Peyer's patch (tissue), 4 donors: Measurements from ENCODE around the gene NDFIP2. TPM values are rescaled to one million over a fixed set of nuclear protein-coding genes. Genes with fewer than 3 reads are reported as not detected.

Experiments
- DNase-seq, 3 donors: peaks; one replicate each; pipeline ENCODE4 v3.0.0-alpha.2; 2017 to 2019
- H3K27ac ChIP-seq, 4 donors: fragments of 200-600 bp; sonication (generic); one replicate each; pipeline ENCODE4 v1.5.1; 2016 to 2019
- H3K27me3 ChIP-seq, 2 donors: fragments of 200-600 bp; sonication (generic); one replicate each; pipeline ENCODE4 v1.5.1; 2019
- H3K36me3 ChIP-seq, 3 donors: fragments of 200-600 bp; sonication (generic); one replicate each; pipeline ENCODE4 v1.5.1; 2016 to 2019
- H3K4me1 ChIP-seq, 4 donors: fragments of 200-600 bp; sonication (generic); one replicate each; pipeline ENCODE4 v1.5.1; 2016 to 2019
- H3K4me3 ChIP-seq, 4 donors: fragments of 200-600 bp; sonication (generic); 1 replicate in 3 of 4; 2 replicates in 1 of 4; pipeline ENCODE4 v1.5.1; 2016 to 2019; ENCODE audit warnings: mild to moderate bottlenecking in 1 of 4
- H3K9me3 ChIP-seq, 4 donors: fragments of 200-600 bp; sonication (generic); one replicate each; pipeline ENCODE4 v1.5.1; 2016 to 2019; ENCODE audit warnings: mild to moderate bottlenecking in 1 of 4
- CTCF ChIP-seq, 6 experiments: fragments of 450-650 bp in 4 of 6; fragments of 200-600 bp in 2 of 6; sonication (generic) in 1 of 6; IDR thresholded peaks; one replicate each; pipeline ENCODE4 v1.5.1; 2017 to 2019; ENCODE audit warnings: antibody characterized with exemption in 6 of 6, mild to moderate bottlenecking in 3 of 6, moderate library complexity in 1 of 6
- POLR2A ChIP-seq, 2 donors: fragments of 450-650 bp; IDR thresholded peaks; one replicate each; pipeline ENCODE4 v1.5.1; 2017; ENCODE audit warnings: antibody characterized with exemption in 2 of 2, mild to moderate bottlenecking in 2 of 2, moderate library complexity in 2 of 2
- total RNA-seq, 4 donors: library from RNA; depleted of rRNA; stranded (reverse); fragments of >200 nt; gene quantifications; one replicate each; pipeline ENCODE4 v1.1.0, GENCODE V29; 2016

The NDFIP2 gene
- total RNA-seq, 4 donors from 2014 or later = 28.1 to 102 (median 59.6) TPM

GRCh38 chr13:79455331-79455730 lies 25.6 kb upstream of the NDFIP2 start:
- no peaks in the 10 kb centered on the region for H3K36me3 ChIP-seq
- no peaks in the 10 kb centered on the region for H3K4me1 ChIP-seq
- H3K9me3 ChIP-seq = no peaks in the 10 kb centered on the region
- no peak overlapping the region for H3K27ac ChIP-seq
- H3K4me3 ChIP-seq = no peak overlapping the region
- no peak for DNase-seq
- TF ChIP-seq CTCF (IDR thresholded peaks at IDR 0.05) = no peak
- TF ChIP-seq POLR2A (IDR thresholded peaks at IDR 0.05) = no peak
- no peaks in the 10 kb centered on the region for H3K27me3 ChIP-seq

- H3K36me3 ChIP-seq = no peaks in the 10 kb centered on the region
- H3K4me3 ChIP-seq = no peak overlapping the region
- no peak overlapping the region for H3K27ac ChIP-seq
- TF ChIP-seq CTCF (IDR thresholded peaks at IDR 0.05) (no peak), POLR2A (IDR thresholded peaks at IDR 0.05) (no peak)
- H3K9me3 ChIP-seq = no peaks in the 10 kb centered on the region
- H3K27me3 ChIP-seq = no peaks in the 10 kb centered on the region
- no peaks in the 10 kb centered on the region for H3K4me1 ChIP-seq
- no peak for DNase-seq
Measured at GRCh38 chr13:79456051-79456450, 24.9 kb upstream of the NDFIP2 start.

- TF ChIP-seq CTCF (IDR thresholded peaks at IDR 0.05) = no peak
- no peak for TF ChIP-seq POLR2A (IDR thresholded peaks at IDR 0.05)
- DNase-seq = no peak
- Histone ChIP-seq H3K27ac (no peak overlapping the region), H3K36me3 (no peaks in the 10 kb centered on the region), H3K9me3 (no peaks in the 10 kb centered on the region), H3K4me1 (no peaks in the 10 kb centered on the region), H3K27me3 (no peaks in the 10 kb centered on the region), H3K4me3 (no peak overlapping the region)
Measured at GRCh38 chr13:79456656-79457365, 24.1 kb upstream of the NDFIP2 start.

- no peaks in the 10 kb centered on the region for H3K9me3 ChIP-seq
- no peak overlapping the region for H3K4me3 ChIP-seq
- no peaks in the 10 kb centered on the region for H3K27me3 ChIP-seq
- TF ChIP-seq CTCF (IDR thresholded peaks at IDR 0.05) = no peak
- TF ChIP-seq POLR2A (IDR thresholded peaks at IDR 0.05) = no peak
- DNase-seq = no peak
- no peaks in the 10 kb centered on the region for H3K36me3 ChIP-seq
- no peak overlapping the region for H3K27ac ChIP-seq
- no peaks in the 10 kb centered on the region for H3K4me1 ChIP-seq
Measured at GRCh38 chr13:79457390-79457789, 23.6 kb upstream of the NDFIP2 start.

GRCh38 chr13:79457948-79458347 lies 23.0 kb upstream of the NDFIP2 start:
- no peak for TF ChIP-seq POLR2A (IDR thresholded peaks at IDR 0.05)
- TF ChIP-seq CTCF (IDR thresholded peaks at IDR 0.05) = no peak
- Histone ChIP-seq H3K27me3 (no peaks in the 10 kb centered on the region), H3K27ac (no peak overlapping the region), H3K9me3 (no peaks in the 10 kb centered on the region), H3K36me3 (no peaks in the 10 kb centered on the region), H3K4me1 (no peaks in the 10 kb centered on the region), H3K4me3 (no peak overlapping the region)
- no peak for DNase-seq

- no peaks in the 10 kb centered on the region for H3K4me1 ChIP-seq
- TF ChIP-seq CTCF (IDR thresholded peaks at IDR 0.05) = no peak
- TF ChIP-seq POLR2A (IDR thresholded peaks at IDR 0.05) = no peak
- H3K27ac ChIP-seq = no peak overlapping the region
- H3K27me3 ChIP-seq = no peaks in the 10 kb centered on the region
- H3K36me3 ChIP-seq = no peaks in the 10 kb centered on the region
- H3K9me3 ChIP-seq = no peaks in the 10 kb centered on the region
- no peak for DNase-seq
- H3K4me3 ChIP-seq = no peak overlapping the region
Measured at GRCh38 chr13:79458436-79458835, 22.5 kb upstream of the NDFIP2 start.
